Endothelial cell of umbilical vein (primary cell): ENCODE measurements around the gene NPTN. TPM values are rescaled to one million over a fixed set of nuclear protein-coding genes. Genes with fewer than 3 reads are reported as not detected.

Experiments used
- BruUV-seq: library from RNA; stranded (reverse); fragments of 400-500 nt; replicated peaks from 2 replicates; lab custom pipeline; 2021; lab: Mats Ljungman, UMichigan
- CTCF ChIA-PET: fragments of 300-600, 350-600 bp; sonication (Branson Sonifier 250); formaldehyde crosslinking; loops from one replicate; lab custom pipeline; 2021; ENCODE audit warnings: antibody characterized with exemption, inconsistent platforms; lab: Charles Lee
- POLR2A ChIA-PET: fragments of 300-600, 350-600 bp; sonication (Branson Sonifier 250); formaldehyde crosslinking; loops from one replicate; lab custom pipeline; 2021; ENCODE audit warnings: antibody characterized with exemption, inconsistent platforms; lab: Charles Lee
- DNase-seq: peaks from one replicate; pipeline ENCODE4 v3.0.0-alpha.2; 2011; ENCODE audit warnings: low read depth, low spot score
- FAIRE-seq: peaks from 2 replicates; lab custom pipeline; 2011; peaks lifted over from hg19 to GRCh38; lab: Jason Lieb, UNC
- H2AFZ ChIP-seq: 2 replicates; pipeline ENCODE4 v1.6.0; 2012; ENCODE audit warnings: low read depth, low read length, control low read depth, inconsistent platforms
- H3K27ac ChIP-seq: 2 replicates; pipeline ENCODE4 v1.5.1; 2011; ENCODE audit warnings: low read depth, mild to moderate bottlenecking, control low read depth, low read length, moderate library complexity; ENCODE audit not compliant: insufficient read depth
- H3K27me3 ChIP-seq, 2 experiments: 2 replicates each; pipeline versions ENCODE4 v1.6.0 to v1.6.1; 2011; ENCODE audit warnings: low read length in 2 of 2, mixed read lengths in 1 of 2; ENCODE audit not compliant: control insufficient read depth in 2 of 2, insufficient read depth in 2 of 2
- H3K36me3 ChIP-seq, 2 experiments: 2 replicates in 1 of 2; 3 replicates in 1 of 2; pipeline ENCODE4 v1.5.1; 2011; ENCODE audit warnings: low read length in 2 of 2, mild to moderate bottlenecking in 1 of 2, moderate library complexity in 1 of 2; ENCODE audit not compliant: control insufficient read depth in 2 of 2, insufficient read depth in 2 of 2; ENCODE audit errors: extremely low read depth in 1 of 2
- H3K4me1 ChIP-seq: 3 replicates; pipeline ENCODE4 v1.5.1; 2011; ENCODE audit warnings: mild to moderate bottlenecking, low read length; ENCODE audit not compliant: control insufficient read depth, insufficient read depth; ENCODE audit errors: extremely low read depth
- H3K4me2 ChIP-seq: 2 replicates; pipeline ENCODE4 v1.6.1; 2011; ENCODE audit warnings: low read length, control low read depth, mixed read lengths; ENCODE audit not compliant: insufficient read depth
- H3K4me3 ChIP-seq, 3 experiments: fragments of 200-600 bp in 1 of 3; sonication (generic), shearing (Covaris generic) in 1 of 3; replicated peaks in 1 of 3; 2 replicates each; pipeline ENCODE4 v1.5.1; 2011 to 2016; ENCODE audit warnings: control low read depth in 3 of 3, low read length in 3 of 3, mild to moderate bottlenecking in 2 of 3, inconsistent platforms in 1 of 3, low read depth in 1 of 3, moderate library complexity in 1 of 3; ENCODE audit not compliant: insufficient read depth in 1 of 3
- H3K79me2 ChIP-seq: 2 replicates; pipeline ENCODE4 v1.6.0; 2012; ENCODE audit warnings: low read length, inconsistent platforms; ENCODE audit not compliant: control insufficient read depth, insufficient read depth
- H3K9ac ChIP-seq: replicated peaks from 2 replicates; pipeline ENCODE3; 2011; ENCODE audit warnings: low read length, control low read depth; ENCODE audit not compliant: insufficient read depth; ENCODE audit errors: extremely low read depth
- H3K9me1 ChIP-seq: replicated peaks from 3 replicates; pipeline ENCODE4 v1.6.0; 2011; ENCODE audit warnings: mild to moderate bottlenecking, low read length; ENCODE audit not compliant: control insufficient read depth, insufficient read depth; ENCODE audit errors: extremely low read depth
- H3K9me3 ChIP-seq: replicated peaks from 2 replicates; pipeline ENCODE4 v1.5.1; 2012; ENCODE audit warnings: low read length, inconsistent platforms; ENCODE audit not compliant: control insufficient read depth, insufficient read depth
- H4K20me1 ChIP-seq: replicated peaks from 2 replicates; pipeline ENCODE3; 2011; ENCODE audit warnings: mild to moderate bottlenecking, low read length; ENCODE audit not compliant: control insufficient read depth, insufficient read depth; ENCODE audit errors: extremely low read depth
- EZH2 ChIP-seq: IDR thresholded peaks from 2 replicates; pipeline ENCODE4 v1.6.1; 2012; ENCODE audit warnings: borderline replicate concordance, low read depth, mild to moderate bottlenecking, moderate library complexity, low read length, inconsistent platforms; ENCODE audit not compliant: severe bottlenecking
- FOS ChIP-seq: IDR thresholded peaks from 2 replicates; pipeline ENCODE4 v1.6.1; 2011; ENCODE audit warnings: mild to moderate bottlenecking, low read length, moderate library complexity, borderline replicate concordance; ENCODE audit not compliant: insufficient read depth
- GATA2 ChIP-seq: IDR thresholded peaks from 2 replicates; pipeline ENCODE4 v1.7.0; 2011; ENCODE audit warnings: low read depth, mild to moderate bottlenecking, moderate library complexity, mixed read lengths, low read length; ENCODE audit not compliant: insufficient read length, insufficient read depth
- JUN ChIP-seq: IDR thresholded peaks from 2 replicates; pipeline ENCODE4 v1.6.1; 2011; ENCODE audit warnings: borderline replicate concordance, low read depth; ENCODE audit not compliant: insufficient read length, insufficient read depth
- MAX ChIP-seq: IDR thresholded peaks from 2 replicates; pipeline ENCODE4 v1.6.1; 2011; ENCODE audit not compliant: insufficient read depth, insufficient read length
- MYC ChIP-seq: IDR thresholded peaks from one replicate; pipeline ENCODE4 v1.6.1; 2011; ENCODE audit warnings: mild to moderate bottlenecking, low read depth, low read length
- POLR2A ChIP-seq: IDR thresholded peaks from 2 replicates; pipeline ENCODE4 v1.6.1; 2012; ENCODE audit warnings: low read depth, mild to moderate bottlenecking, control low read depth, low read length
- POLR2AphosphoS5 ChIP-seq: IDR thresholded peaks from 2 replicates; pipeline ENCODE4 v1.6.1; 2012; ENCODE audit warnings: low read depth, mild to moderate bottlenecking, control low read depth, low read length, moderate library complexity; ENCODE audit not compliant: insufficient read depth
- dilution Hi-C: fragments of 300-500 bp; cut with MboI; formaldehyde crosslinking; loops from one replicate; pipeline ENCODE4 v1.15.0; 2019; ENCODE audit warnings: low sequenced_read_pairs; ENCODE audit not compliant: extremely low pct_ligation_motif_present
- intact Hi-C: fragments of 100-400 bp; cut with micrococcal nuclease; formaldehyde crosslinking; loops from one replicate; pipeline ENCODE4 v1.10.0; 2022
- polyA plus RNA-seq, 4 experiments: library from polyadenylated mRNA; depleted of rRNA in 3 of 4; stranded (reverse) in 3 of 4; unstranded in 1 of 4; fragments of >200 nt; gene quantifications; 2 replicates each; pipeline versions ENCODE4 v1.2.1 to v1.2.3, GENCODE V29; 2011 to 2012; ENCODE audit warnings: missing spikeins in 1 of 4
- total RNA-seq: library from RNA; stranded (reverse); gene quantifications from 2 replicates; pipeline ENCODE4 v1.2.3, GENCODE V29; 2021
- TF ChIP-seq, protein P1 (sequence below), 2 donors: IDR thresholded peaks; 1 replicate in 1 of 2; 2 replicates in 1 of 2; pipeline ENCODE4 v1.5.1; 2011; ENCODE audit warnings: low read length in 2 of 2, mild to moderate bottlenecking in 2 of 2, moderate library complexity in 2 of 2, control low read depth in 1 of 2, inconsistent platforms in 1 of 2, low read depth in 1 of 2; ENCODE audit not compliant: insufficient read depth in 1 of 2; ENCODE audit errors: extremely low read depth in 1 of 2

The NPTN gene
- total and polyA plus RNA-seq, 2 donors (not counting 3 experiments of a cell fraction or from before 2014, with no cell fraction given): 77.4 to 81.3 TPM

- intact Hi-C loops (loop anchor here (2.0 to 10.0 kb wide), 2 partner anchors 39 to 853 kb away; partner anchors contain the start of gene ADPGK), dilution Hi-C loops (no loop called here)
- FAIRE-seq (no peak), DNase-seq (no peak)
- H3K4me1 ChIP-seq: peaks cover 12% of the 10 kb centered on the region
- H3K9ac ChIP-seq: no peak overlapping the region
- H3K9me1 ChIP-seq: no peaks in the 10 kb centered on the region
- no peak overlapping the region for H3K4me2 ChIP-seq
- ChIA-PET CTCF (interaction anchor here (1.5 to 10.0 kb wide), 28 partner anchors 9 to 397 kb away, joined by 3 to 294 read pairs (median 12); partner anchors contain the start of gene CD276), POLR2A (no interaction called here)
- no peak overlapping the region for H3K4me3 ChIP-seq
- no peaks in the 10 kb centered on the region for H3K9me3 ChIP-seq
- TF ChIP-seq MYC (no peak), POLR2AphosphoS5 (no peak), EZH2 (no peak), POLR2A (no peak), GATA2 (no peak), MAX (no peak), JUN (no peak), FOS (no peak)
- TF ChIP-seq, protein P1, sequence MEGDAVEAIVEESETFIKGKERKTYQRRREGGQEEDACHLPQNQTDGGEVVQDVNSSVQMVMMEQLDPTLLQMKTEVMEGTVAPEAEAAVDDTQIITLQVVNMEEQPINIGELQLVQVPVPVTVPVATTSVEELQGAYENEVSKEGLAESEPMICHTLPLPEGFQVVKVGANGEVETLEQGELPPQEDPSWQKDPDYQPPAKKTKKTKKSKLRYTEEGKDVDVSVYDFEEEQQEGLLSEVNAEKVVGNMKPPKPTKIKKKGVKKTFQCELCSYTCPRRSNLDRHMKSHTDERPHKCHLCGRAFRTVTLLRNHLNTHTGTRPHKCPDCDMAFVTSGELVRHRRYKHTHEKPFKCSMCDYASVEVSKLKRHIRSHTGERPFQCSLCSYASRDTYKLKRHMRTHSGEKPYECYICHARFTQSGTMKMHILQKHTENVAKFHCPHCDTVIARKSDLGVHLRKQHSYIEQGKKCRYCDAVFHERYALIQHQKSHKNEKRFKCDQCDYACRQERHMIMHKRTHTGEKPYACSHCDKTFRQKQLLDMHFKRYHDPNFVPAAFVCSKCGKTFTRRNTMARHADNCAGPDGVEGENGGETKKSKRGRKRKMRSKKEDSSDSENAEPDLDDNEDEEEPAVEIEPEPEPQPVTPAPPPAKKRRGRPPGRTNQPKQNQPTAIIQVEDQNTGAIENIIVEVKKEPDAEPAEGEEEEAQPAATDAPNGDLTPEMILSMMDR (IDR thresholded peaks at IDR 0.05; ENCODE audit: extremely low read depth in 1 of 2, insufficient read depth in 1 of 2, low read depth in 1 of 2, low read length in 2 of 2): no peak
- H3K27me3 ChIP-seq: peaks cover 5 to 15% of the 10 kb centered on the region in 2 experiments
- no TSS peak for BruUV-seq
- H3K79me2 ChIP-seq: peaks cover 3% of the 10 kb centered on the region
- H4K20me1 ChIP-seq: no peaks in the 10 kb centered on the region
- H2AFZ ChIP-seq: no peak overlapping the region
- H3K36me3 ChIP-seq: no peaks in the 10 kb centered on the region
- H3K27ac ChIP-seq: no peak overlapping the region
These were observed 4.3 kb upstream of the NPTN start for GRCh38 chr15:73637527-73637926.
